HL-60 (cell line): Measurements from ENCODE around the gene SPCS1.

Experiments used
- GABPA ChIP-seq: IDR thresholded peaks from 2 replicates; pipeline ENCODE4 v1.6.1; 2012; ENCODE audit warnings: low read depth
- POLR2AphosphoS5 ChIP-seq: IDR thresholded peaks from 2 replicates; pipeline ENCODE4 v1.6.1; 2012; ENCODE audit warnings: low read depth
- REST ChIP-seq: IDR thresholded peaks from 2 replicates; pipeline ENCODE4 v1.6.1; 2012; ENCODE audit warnings: low read depth; ENCODE audit not compliant: insufficient replicate concordance
- SPI1 ChIP-seq: IDR thresholded peaks from 2 replicates; pipeline ENCODE4 v1.6.1; 2012; ENCODE audit warnings: low read depth, mild to moderate bottlenecking, borderline replicate concordance
- TF ChIP-seq, protein P1 (sequence below): IDR thresholded peaks from one replicate; pipeline ENCODE4 v1.5.1; 2011; ENCODE audit warnings: low read length, control low read depth, inconsistent platforms; ENCODE audit not compliant: insufficient read depth

DNA sequence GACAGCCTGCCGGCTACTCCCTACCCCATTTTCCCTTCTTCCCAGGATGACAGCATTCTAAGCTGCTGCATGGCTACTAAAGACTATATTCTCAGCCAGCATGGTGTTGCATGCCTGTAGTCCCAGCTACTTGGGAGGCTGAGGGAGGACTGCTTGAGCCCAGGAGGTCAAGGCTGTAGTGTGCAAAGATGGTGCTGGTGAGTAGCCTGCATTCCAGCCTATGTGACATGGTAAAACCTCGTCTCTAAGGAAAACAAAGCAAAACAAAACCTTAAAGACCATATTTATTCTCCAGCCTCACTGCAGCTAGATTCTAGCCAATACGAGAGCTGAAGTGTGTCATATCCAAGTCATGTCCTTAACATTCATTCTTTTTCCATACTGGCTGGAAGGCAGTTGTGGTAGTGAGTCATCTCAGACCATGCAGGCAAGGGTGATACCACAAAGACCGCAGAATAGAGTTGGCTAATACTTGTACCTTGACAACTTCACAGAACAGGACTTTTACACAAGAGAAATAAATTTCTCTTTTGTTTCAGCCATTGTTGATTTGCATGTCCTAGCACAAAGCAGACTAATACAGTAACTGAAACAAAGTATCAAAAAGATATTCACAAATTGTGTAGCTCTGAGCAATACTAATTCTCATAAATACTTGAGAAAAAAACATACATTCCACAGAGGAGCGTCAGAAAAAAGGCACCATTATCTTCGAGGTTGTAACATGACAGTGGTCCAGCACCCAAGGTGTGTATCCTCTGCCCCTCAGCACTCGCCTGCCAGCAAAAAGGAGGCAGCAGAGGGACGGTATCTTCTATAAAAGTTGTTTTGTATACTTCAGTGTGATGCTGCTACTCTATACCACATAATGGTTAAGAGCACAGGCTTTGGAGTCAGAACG lies 35.0 kb upstream of the SPCS1 start:
- TF ChIP-seq, protein P1, sequence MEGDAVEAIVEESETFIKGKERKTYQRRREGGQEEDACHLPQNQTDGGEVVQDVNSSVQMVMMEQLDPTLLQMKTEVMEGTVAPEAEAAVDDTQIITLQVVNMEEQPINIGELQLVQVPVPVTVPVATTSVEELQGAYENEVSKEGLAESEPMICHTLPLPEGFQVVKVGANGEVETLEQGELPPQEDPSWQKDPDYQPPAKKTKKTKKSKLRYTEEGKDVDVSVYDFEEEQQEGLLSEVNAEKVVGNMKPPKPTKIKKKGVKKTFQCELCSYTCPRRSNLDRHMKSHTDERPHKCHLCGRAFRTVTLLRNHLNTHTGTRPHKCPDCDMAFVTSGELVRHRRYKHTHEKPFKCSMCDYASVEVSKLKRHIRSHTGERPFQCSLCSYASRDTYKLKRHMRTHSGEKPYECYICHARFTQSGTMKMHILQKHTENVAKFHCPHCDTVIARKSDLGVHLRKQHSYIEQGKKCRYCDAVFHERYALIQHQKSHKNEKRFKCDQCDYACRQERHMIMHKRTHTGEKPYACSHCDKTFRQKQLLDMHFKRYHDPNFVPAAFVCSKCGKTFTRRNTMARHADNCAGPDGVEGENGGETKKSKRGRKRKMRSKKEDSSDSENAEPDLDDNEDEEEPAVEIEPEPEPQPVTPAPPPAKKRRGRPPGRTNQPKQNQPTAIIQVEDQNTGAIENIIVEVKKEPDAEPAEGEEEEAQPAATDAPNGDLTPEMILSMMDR, result no peak
- TF ChIP-seq POLR2AphosphoS5, result peak; percentile 87
- no peak for TF ChIP-seq GABPA
- TF ChIP-seq REST, result no peak
- no peak for TF ChIP-seq SPI1
